Neural cell (in vitro differentiated cells): ENCODE data around the gene TMEM117. TPM values are rescaled to one million over a fixed set of nuclear protein-coding genes. Genes with fewer than 3 reads are reported as not detected.

Source experiments
- H2AFZ ChIP-seq: fragments of 200-600, 300-800 bp; sonication (generic), shearing (Covaris generic); 2 replicates; pipeline ENCODE4 v1.6.0; 2014; ENCODE audit warnings: low read depth, mild to moderate bottlenecking, antibody characterized with exemption, low read length, moderate library complexity
- H3F3A ChIP-seq: fragments of 200-600 bp; shearing (Covaris generic); 2 replicates; pipeline ENCODE4 v1.6.1; 2016; ENCODE audit warnings: mild to moderate bottlenecking, moderate library complexity, mixed read lengths, antibody characterized with exemption, low read length; ENCODE audit not compliant: insufficient read depth, poor library complexity, severe bottlenecking
- H3K27ac ChIP-seq: fragments of 200-600, 300-800 bp; sonication (generic), shearing (Covaris generic); 2 replicates; pipeline ENCODE4 v1.5.1; 2014; ENCODE audit warnings: mild to moderate bottlenecking, low read length, moderate library complexity
- H3K27me3 ChIP-seq: fragments of 300-800, 200-600 bp; sonication (generic), shearing (Covaris generic); 2 replicates; pipeline ENCODE4 v1.6.0; 2014; ENCODE audit warnings: mild to moderate bottlenecking, low read depth, low read length, moderate library complexity; ENCODE audit not compliant: insufficient read depth
- H3K36me3 ChIP-seq: fragments of 300-800, 200-600 bp; sonication (generic), shearing (Covaris generic); 2 replicates; pipeline ENCODE4 v1.5.1; 2014; ENCODE audit warnings: mild to moderate bottlenecking, antibody characterized with exemption, low read length, moderate library complexity; ENCODE audit not compliant: insufficient read depth
- H3K4me2 ChIP-seq: fragments of 300-800, 200-600 bp; sonication (generic), shearing (Covaris generic); 2 replicates; pipeline ENCODE4 v1.6.0; 2014; ENCODE audit warnings: mild to moderate bottlenecking, low read length
- H3K4me3 ChIP-seq: fragments of 300-800, 200-600 bp; sonication (generic), shearing (Covaris generic); 2 replicates; pipeline ENCODE4 v1.5.1; 2014; ENCODE audit warnings: mild to moderate bottlenecking, low read length, moderate library complexity
- H3K79me2 ChIP-seq: fragments of 200-600 bp; shearing (Covaris generic); replicated peaks from 2 replicates; pipeline ENCODE4 v1.6.0; 2014; ENCODE audit warnings: mild to moderate bottlenecking, low read length, moderate library complexity; ENCODE audit not compliant: insufficient read depth
- H3K9ac ChIP-seq: fragments of 300-800, 200-600 bp; sonication (generic), shearing (Covaris generic); 2 replicates; pipeline ENCODE4 v1.6.1; 2016; ENCODE audit warnings: mild to moderate bottlenecking, low read length, mixed read lengths
- H3K9me2 ChIP-seq: fragments of 200-600 bp; shearing (Covaris generic); 2 replicates; pipeline ENCODE4 v1.6.1; 2016; ENCODE audit warnings: mild to moderate bottlenecking, low read length, mixed read lengths; ENCODE audit not compliant: insufficient read depth
- H3K9me3 ChIP-seq: fragments of 200-600, 300-800 bp; sonication (generic), shearing (Covaris generic); 2 replicates; pipeline ENCODE4 v1.6.1; 2016; ENCODE audit warnings: mild to moderate bottlenecking, mixed run types, low read length, moderate library complexity, mixed read lengths
- H4K20me1 ChIP-seq: fragments of 200-600 bp; shearing (Covaris generic); 2 replicates; pipeline ENCODE4 v1.6.1; 2016; ENCODE audit warnings: mild to moderate bottlenecking, mixed run types; ENCODE audit not compliant: insufficient read depth
- CTCF ChIP-seq: fragments of 450-650 bp; IDR thresholded peaks from 2 replicates; pipeline ENCODE4 v1.5.1; 2014; ENCODE audit warnings: antibody characterized with exemption, mild to moderate bottlenecking, moderate library complexity; ENCODE audit not compliant: poor library complexity, severe bottlenecking
- EP300 ChIP-seq: fragments of 450-650 bp; conservative IDR thresholded peaks from 2 replicates; pipeline ENCODE4 v1.6.1; 2014; ENCODE audit warnings: antibody characterized with exemption, mild to moderate bottlenecking, moderate library complexity; ENCODE audit not compliant: poor library complexity, severe bottlenecking
- EZH2 ChIP-seq: fragments of 200-600, 300-800 bp; shearing (Covaris generic), sonication (generic); IDR thresholded peaks from 2 replicates; pipeline ENCODE4 v1.6.1; 2014; ENCODE audit warnings: antibody characterized with exemption, low read length, borderline replicate concordance, mild to moderate bottlenecking; ENCODE audit not compliant: insufficient read depth, poor library complexity, severe bottlenecking
- MXI1 ChIP-seq: fragments of 450-650 bp; conservative IDR thresholded peaks from 2 replicates; pipeline ENCODE4 v1.6.1; 2014; ENCODE audit warnings: antibody characterized with exemption, mild to moderate bottlenecking; ENCODE audit not compliant: poor library complexity, severe bottlenecking
- POLR2AphosphoS5 ChIP-seq: IDR thresholded peaks from 2 replicates; pipeline ENCODE4 v1.6.1; 2012
- RAD21 ChIP-seq: fragments of 450-650 bp; conservative IDR thresholded peaks from 2 replicates; pipeline ENCODE4 v1.6.1; 2014; ENCODE audit warnings: antibody characterized with exemption, mild to moderate bottlenecking, moderate library complexity
- REST ChIP-seq: IDR thresholded peaks from 2 replicates; pipeline ENCODE4 v1.6.1; 2012; ENCODE audit warnings: borderline replicate concordance
- SMC3 ChIP-seq: fragments of 450-650 bp; conservative IDR thresholded peaks from 2 replicates; pipeline ENCODE4 v1.6.1; 2014; ENCODE audit warnings: antibody characterized with exemption, mild to moderate bottlenecking, moderate library complexity; ENCODE audit not compliant: poor library complexity
- TAF1 ChIP-seq: IDR thresholded peaks from 2 replicates; pipeline ENCODE4 v1.6.1; 2012; ENCODE audit warnings: low read depth
- polyA plus RNA-seq: library from polyadenylated mRNA; depleted of rRNA; stranded (reverse); fragments of >200 nt; gene quantifications from 2 replicates; pipeline ENCODE4 v1.2.3, GENCODE V29; 2014

The TMEM117 gene
- polyA plus RNA-seq, 1 donor from 2014 or later, result 5.3 TPM

GRCh38 chr12:43903686-43904085 lies 67.8 kb downstream of the TMEM117 start:
- Histone ChIP-seq H3K79me2 (no peaks in the 10 kb centered on the region), H3K36me3 (no peaks in the 10 kb centered on the region), H3K9me2 (no peaks in the 10 kb centered on the region), H3K27ac (no peak overlapping the region), H3K4me3 (no peak overlapping the region), H3K27me3 (no peaks in the 10 kb centered on the region), H3F3A (no peaks in the 10 kb centered on the region), H3K9ac (no peak overlapping the region), H2AFZ (no peak overlapping the region), H4K20me1 (no peaks in the 10 kb centered on the region), H3K4me2 (no peak overlapping the region), H3K9me3 (no peaks in the 10 kb centered on the region)
- TF ChIP-seq SMC3, result no peak

- H3K9ac ChIP-seq, result no peak overlapping the region
- no peaks in the 10 kb centered on the region for H3K9me2 ChIP-seq
- H3K9me3 ChIP-seq, result no peaks in the 10 kb centered on the region
- H3F3A ChIP-seq, result no peaks in the 10 kb centered on the region
- no peaks in the 10 kb centered on the region for H3K27me3 ChIP-seq
- H3K27ac ChIP-seq, result no peak overlapping the region
- H4K20me1 ChIP-seq, result no peaks in the 10 kb centered on the region
- H3K4me3 ChIP-seq, result no peak overlapping the region
- no peaks in the 10 kb centered on the region for H3K79me2 ChIP-seq
- no peaks in the 10 kb centered on the region for H3K36me3 ChIP-seq
- TF ChIP-seq EZH2 (no peak), RAD21 (no peak), TAF1 (no peak), REST (no peak), SMC3 (no peak), CTCF (no peak), EP300 (no peak), POLR2AphosphoS5 (no peak), MXI1 (no peak)
- H3K4me2 ChIP-seq, result no peak overlapping the region
- no peak overlapping the region for H2AFZ ChIP-seq
These were observed 77.0 kb downstream of the TMEM117 start for GRCh38 chr12:43912859-43913258.

- Histone ChIP-seq H3K9ac (no peak overlapping the region), H3K36me3 (no peaks in the 10 kb centered on the region), H3K9me2 (no peaks in the 10 kb centered on the region), H3K27me3 (no peaks in the 10 kb centered on the region), H3K27ac (no peak overlapping the region), H3K79me2 (no peaks in the 10 kb centered on the region), H3K4me3 (no peak overlapping the region), H2AFZ (no peak overlapping the region), H4K20me1 (no peaks in the 10 kb centered on the region), H3K9me3 (no peaks in the 10 kb centered on the region), H3K4me2 (no peak overlapping the region), H3F3A (no peaks in the 10 kb centered on the region)
- TF ChIP-seq EP300 (no peak), TAF1 (no peak), RAD21 (no peak), POLR2AphosphoS5 (no peak), SMC3 (no peak), REST (no peak), MXI1 (no peak), CTCF (no peak), EZH2 (no peak)
These were observed 78.5 kb downstream of the TMEM117 start for GRCh38 chr12:43914391-43914790.
